GM19438 (cell line): Measurements from ENCODE around the gene PPA2.
"Not testable (repeated sequence)": the region's sequence is repeated elsewhere in the genome, so short reads cannot be mapped to it uniquely, and the experiment has no call there.

Experiments
- ATAC-seq: cut with Tn5 transposase; IDR thresholded peaks from one replicate; pipeline ENCODE4 v1.9.1; 2021; ENCODE audit warnings: low read depth; ENCODE audit not compliant: unreplicated experiment

Gene PPA2

GRCh38 chr4:105473324-105474098 lies at the start of gene PPA2:
Gene PPA2 (minus strand): TSS chr4:105474062. CDS start chr4:105474050, 12 bp downstream.
- peak; percentile 82 for ATAC-seq

GRCh38 chr4:105520819-105521790 lies 47.2 kb upstream of the PPA2 start:
- ATAC-seq, result peak; percentile 62

GRCh38 chr4:105510245-105510644 lies 36.4 kb upstream of the PPA2 start:
- no peak for ATAC-seq

GRCh38 chr4:105509714-105510113 lies 35.9 kb upstream of the PPA2 start:
- no peak for ATAC-seq

DNA sequence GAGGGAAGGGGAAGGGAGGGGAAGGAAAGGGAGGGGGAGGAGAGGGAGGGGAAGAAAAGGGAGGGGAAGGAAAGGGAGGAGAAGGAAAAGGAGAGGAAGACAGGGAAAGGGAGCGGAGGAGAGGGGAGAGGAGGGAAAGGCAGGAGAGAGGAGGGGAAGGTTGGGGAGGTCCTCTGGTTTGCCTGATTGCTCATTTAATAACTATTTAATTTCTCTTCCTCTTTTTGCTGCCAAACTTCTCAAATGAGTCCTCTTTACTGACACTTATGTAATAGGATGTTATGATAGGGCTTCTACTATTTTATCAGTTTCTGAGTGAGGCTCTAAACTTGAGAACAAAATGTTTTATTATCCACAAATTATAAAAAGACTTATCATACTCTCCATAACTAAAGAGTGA lies 35.4 kb upstream of the PPA2 start:
- ATAC-seq, result peak; percentile 94

DNA sequence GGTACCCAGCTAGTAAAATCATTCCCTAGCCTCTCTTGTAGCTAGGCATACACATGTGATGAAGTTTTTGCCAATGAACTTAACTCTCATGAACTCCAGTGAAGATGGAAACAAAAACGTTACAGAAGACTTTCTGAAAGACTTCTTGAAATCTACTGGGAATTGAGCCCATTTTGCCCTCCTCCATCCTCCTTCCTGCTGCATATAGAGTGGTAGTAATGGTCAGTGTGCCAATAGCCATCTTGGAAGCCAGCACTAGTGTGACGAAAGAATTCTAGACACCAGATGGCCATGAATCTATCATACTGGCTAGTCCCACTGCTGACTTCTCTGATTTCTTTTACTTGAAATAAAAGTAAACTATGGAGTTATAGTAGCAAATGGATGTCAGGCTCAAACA lies 30.9 kb upstream of the PPA2 start:
- no peak for ATAC-seq

GRCh38 chr4:105503484-105503883 lies 29.6 kb upstream of the PPA2 start:
- ATAC-seq, result no peak

- no peak for ATAC-seq
Observed at GRCh38 chr4:105496899-105497298, 23.0 kb upstream of the PPA2 start.

DNA sequence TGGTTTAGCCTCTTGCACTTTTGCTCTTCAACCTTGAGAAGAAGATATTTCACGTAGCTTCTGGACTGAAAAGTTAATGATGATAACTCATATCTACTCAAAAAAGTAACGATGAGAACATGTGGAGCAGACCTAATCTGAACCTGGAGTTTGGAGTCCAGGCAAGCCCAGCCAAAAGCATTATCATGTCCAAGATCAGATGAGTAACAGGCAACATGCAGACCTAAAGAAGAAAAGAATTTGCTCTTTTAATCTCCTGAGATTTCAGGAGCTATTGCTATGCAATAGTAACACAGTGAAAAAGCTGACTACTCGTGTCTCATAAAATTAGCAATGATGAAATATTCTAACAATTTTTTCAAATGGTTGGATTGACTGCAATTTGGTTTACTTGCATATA lies 21.8 kb upstream of the PPA2 start:
- ATAC-seq, result no peak

DNA sequence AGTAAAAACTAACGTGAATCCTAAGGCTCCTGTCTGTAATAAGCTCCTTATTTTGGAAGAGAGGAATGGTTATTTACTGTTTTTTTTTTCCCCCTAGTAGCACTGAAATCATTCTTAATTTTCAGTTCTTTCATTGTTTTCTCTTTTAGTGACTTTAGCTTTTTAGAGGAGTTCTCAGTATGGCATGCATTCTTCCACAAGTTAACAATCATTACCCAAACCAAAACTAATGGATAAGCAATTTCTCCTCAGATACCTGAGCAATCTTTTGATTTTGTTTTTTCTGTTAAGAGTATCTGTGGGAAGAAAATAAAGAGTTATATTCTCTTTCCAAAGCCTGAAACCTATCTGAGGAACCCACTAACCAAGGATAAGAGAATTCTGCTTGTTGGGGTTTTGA lies 16.7 kb upstream of the PPA2 start:
- peak; percentile 76 for ATAC-seq

DNA sequence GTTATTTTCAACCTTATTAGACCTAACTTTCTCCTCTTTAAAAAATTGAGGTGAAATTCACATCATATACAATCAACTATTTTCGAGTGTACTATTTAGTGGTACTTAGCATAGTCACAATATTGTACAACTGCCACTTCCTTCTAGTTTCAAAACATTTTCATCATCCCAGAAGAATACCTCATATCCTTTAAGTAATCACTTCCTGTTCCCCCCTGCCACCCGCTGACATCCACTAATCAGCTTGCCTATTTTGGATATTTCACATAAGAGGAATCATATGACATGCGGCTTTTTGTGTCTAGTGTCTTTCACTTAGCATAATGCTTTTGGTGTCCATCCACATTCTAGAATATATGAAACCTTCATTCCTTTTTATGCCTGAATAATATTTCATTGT lies 10.0 kb upstream of the PPA2 start:
- ATAC-seq, result no peak

DNA sequence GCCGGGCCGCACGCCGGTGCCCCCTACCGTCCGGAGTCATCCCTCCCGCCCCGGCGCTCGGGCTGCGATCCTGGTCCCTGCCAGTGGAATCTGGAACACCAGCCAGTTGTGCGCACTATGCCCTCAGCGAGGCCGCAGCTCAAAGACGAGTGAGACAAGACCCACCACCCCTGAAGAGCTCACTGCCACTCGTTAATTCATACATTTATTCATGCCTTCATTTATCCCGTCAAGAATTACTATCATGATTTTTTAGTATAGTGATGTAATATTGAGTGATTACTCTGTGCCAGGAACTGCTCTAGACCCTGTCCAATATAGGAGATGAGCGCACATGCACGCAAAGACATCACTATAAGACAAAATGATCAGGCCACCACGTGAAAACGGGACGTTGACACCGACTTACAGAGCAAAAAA lies 247 bp upstream of the PPA2 start:
- ATAC-seq, result peak; percentile 0

GRCh38 chr4:105472871-105473323 lies 965 bp downstream of the PPA2 start:
- ATAC-seq, result peak; percentile 4

GRCh38 chr4:105471566-105472176 lies 2.2 kb downstream of the PPA2 start:
- no peak for ATAC-seq

GRCh38 chr4:105470766-105471165 lies 3.1 kb downstream of the PPA2 start:
- no peak for ATAC-seq

DNA sequence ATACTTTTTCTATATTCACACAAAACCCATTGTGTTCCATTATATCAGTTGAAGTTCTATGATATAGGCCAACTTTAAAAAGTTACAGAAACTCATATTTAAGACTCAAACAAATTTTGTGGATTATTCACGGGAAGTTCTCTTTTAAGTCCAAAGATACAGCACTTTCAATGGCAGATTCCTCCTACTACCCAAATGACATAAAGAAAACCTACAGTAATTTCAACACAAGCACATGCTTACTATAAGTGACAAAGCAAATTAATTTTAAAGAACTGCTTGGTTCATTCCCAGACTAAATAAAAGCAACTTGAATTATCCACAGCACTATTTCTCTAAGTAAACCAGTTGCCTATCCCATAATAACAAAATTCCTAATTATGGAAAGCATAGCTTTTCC lies 4.1 kb downstream of the PPA2 start:
- no peak for ATAC-seq

DNA sequence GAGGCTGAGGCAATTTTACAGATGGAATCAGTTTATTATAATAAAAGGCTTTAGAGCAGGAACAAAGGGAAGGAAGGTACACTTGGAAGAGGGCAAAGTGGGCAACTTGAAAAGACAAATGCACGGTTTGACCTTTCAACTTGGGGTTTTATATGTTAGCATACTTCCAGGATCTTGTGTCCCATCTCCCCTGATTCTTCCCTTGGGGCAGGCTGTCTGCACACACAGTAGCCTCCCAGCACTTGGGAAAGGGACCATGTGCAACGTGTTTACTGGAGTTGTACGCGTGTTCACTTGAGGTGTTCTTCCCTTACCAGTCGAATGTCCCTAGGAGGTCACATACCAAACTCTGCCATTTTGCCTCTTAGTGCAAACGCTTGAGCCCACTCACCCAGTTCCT lies 7.3 kb downstream of the PPA2 start:
- ATAC-seq, result no peak

GRCh38 chr4:105464563-105464962 lies 9.3 kb downstream of the PPA2 start:
- ATAC-seq, result not testable (repeated sequence)

GRCh38 chr4:105462576-105462975 lies 11.3 kb downstream of the PPA2 start:
- no peak for ATAC-seq

- no peak for ATAC-seq
Observed at GRCh38 chr4:105461621-105462382, 12.1 kb downstream of the PPA2 start.
